Non-pigmented ciliary epithelial cell (primary cell): ENCODE results near the gene NEDD4L.
A peak's percentile ranks its signal among the peaks of the same experiment; 100 is the strongest.

Source experiments
- DNase-seq: peaks from one replicate; pipeline ENCODE4 v3.0.0-alpha.2; 2010; ENCODE audit warnings: low read depth

The NEDD4L gene

DNA sequence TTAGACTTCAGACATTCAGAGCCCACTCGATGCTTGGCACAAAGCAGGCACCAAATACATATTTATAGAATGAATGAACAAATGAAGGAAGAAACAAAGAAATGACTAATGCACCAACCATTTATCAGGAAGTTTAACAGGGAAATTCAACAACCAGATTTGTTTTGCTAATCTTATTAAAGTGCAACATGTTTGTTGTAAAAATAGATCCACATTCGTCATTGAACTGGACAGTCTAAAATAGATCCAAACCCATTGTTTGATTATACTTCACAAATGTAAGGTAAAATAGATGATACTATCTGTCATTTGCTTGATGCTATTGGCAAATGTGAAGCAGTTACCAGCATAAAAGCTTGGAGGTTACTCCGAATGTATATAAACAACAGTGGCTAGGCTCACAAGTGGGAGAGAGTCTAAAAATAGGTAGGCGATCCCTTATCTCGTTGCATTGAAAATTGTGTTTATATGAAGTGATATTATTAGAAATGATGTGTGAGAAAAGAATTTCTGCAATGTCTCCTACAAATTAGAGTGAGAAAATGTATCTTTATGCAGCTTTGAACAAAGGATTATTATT, 246.2 kb downstream of the NEDD4L start:
- DNase-seq = no peak

DNA sequence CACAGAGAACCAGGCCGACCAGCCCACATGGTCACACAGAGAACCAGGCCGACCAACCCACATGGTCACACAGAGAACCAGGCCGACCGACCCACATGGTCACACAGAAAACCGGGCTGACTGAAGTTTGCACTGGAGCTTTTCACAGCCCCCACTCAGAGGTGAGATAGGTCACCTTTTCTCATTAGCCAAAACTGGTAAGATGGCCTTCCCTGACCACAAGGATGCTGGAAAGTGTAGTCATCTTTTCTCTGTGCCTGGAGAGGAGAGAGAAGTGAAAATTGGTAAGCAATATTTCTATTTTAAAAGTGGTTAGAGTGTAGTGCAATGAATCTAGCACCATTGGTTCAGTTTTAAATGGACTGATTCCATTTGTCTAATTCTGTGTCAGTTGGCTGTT, 247.1 kb downstream of the NEDD4L start:
- DNase-seq = no peak

DNA sequence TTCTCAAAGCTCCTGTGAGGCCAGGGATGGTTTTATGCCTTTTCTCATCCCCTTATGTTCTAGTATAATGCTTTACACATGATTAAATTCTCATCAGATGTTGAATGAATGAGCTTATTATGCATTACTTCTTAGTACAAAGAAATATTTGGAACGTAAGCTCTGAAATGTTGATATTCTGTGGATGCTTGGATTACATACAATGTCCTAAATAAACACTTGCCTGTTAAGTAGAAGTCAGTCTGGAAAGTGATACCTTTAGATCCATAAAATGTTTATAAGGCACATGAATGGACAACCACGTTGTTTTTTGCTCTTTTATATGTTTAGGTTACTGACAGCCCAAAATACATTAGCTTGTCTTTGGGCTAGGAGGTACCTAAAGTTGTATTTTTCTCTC, 248.6 kb downstream of the NEDD4L start:
- no peak for DNase-seq

DNA sequence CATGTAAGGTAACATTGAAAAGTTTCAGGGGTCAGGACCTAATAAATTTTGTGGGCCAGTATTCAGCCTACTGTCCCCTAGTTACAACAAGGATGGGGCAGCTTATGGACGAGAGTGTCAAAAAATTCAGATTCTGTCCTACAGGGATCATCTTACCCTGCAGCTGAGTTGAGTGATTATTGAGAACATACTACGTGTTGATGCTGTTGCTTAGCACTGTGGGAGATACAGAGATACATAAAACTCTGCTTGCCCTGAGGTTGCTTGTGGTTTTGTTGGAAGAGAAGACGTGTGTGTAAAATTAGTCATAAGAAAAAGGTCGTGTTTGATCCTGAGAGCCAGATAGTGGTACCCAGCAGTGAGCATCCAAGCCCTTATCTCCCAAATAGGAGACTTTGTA, 253.2 kb downstream of the NEDD4L start:
- DNase-seq = no peak

DNA sequence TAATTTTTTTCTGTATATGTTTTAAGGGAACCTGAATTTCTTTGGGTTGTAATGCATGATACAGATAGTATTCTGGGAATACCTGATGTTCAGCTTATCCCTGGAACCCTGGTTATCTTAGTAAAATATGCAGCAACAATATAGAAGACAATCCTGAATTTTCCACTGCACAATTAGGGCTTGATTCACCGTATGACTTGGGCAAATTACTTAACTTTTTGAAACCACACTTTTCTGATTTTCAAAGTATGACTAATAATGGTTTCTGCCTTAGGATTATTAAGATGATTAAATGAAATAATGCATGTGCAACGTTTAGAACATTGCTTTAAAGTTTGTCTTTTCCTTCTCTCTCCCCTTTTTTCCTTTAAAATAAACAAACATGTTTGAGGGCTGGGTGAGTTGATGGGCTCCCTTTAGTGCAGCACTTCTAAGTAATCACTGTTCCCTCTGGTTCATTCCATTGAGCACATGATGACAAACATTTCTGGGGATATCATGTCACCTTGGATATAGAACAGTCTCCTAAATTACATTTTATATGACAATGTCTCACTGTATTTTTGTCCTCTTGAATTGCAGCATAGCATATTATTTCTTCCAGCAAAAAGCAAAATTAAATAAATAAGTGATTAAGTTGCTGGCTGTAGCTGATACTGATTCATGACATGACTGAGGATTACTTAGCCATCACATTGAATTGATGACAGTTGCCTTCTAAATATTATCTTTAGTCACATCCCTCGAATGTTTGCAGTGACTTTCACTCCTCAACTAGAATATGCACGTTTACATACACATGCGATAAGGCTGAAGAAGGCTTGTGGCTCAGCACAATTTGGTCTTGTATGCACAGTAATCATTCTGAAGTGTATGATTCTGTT, 254.5 kb downstream of the NEDD4L start:
- DNase-seq = no peak

DNA sequence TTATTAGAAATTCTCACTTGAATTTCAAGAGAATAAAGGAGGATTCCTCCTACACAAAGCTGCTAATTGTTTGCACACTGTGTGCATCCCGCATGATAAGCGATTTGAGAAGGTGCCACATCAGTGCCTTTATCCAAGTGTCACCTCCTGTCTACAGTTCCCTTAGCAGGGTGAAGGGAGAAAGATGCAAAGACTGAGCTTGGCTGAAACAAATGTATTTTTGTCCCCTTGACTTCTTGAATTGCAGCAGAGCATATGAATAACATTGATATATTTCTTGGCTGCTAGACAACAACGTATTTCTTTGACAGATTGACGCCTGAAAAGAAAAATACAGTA, 255.1 kb downstream of the NEDD4L start:
- no peak for DNase-seq

DNA sequence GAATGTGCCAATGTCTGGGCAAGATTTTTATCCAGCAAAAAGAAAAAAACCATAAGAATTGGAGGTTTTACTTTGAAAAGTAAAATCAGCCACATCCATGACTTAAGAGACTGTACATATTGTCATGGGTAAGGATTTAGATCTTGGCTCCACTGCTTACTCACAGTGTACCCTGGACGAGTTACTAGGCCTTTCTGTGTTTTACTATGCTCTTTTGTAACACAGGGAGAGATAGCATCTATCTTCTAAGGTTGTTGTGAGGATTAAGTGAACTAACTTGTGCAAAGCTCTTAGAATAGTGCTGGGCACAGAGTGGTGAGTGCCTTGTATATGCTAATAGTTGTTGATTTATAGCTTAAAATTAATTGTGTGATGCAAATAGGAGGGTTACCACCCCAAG, 255.9 kb downstream of the NEDD4L start:
- DNase-seq = no peak

DNA sequence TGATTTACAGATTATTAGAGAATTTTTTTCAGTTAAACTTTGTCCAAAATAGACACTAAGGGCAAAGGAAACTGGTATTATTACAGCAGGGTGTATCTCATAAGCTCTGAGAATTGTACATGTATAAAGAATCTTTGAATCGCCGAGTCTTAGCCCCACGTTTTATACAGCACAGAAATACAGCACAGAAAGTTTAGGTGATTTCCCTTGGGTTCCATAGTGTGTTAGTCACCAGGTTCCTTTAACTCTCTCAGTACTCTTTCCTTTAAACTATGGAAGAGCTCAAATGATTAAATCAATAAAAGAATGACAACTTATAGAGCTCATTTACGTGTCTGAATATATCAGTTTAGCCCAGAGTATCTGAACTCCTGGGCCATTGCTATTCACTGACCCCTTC, 256.8 kb downstream of the NEDD4L start:
- no peak for DNase-seq

DNA sequence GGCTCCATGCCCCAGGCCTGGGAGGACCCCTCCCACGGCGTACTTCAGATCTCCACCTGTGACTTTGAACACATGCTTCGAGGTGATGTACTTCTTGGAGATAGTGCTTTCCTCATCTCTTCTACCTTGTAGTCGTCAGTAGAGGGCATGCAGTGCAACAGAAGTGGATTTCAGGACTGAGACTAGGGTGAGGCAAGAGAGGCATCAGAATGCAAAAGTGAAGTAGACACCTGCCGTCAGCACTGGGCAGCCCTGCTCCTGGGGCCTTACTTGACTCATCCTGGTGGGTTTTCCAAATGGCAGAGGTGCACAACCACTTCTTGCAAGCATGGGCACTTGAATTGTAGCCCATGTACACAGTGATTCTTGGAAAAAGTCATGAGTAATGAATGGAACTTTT, 258.8 kb downstream of the NEDD4L start:
- no peak for DNase-seq

DNA sequence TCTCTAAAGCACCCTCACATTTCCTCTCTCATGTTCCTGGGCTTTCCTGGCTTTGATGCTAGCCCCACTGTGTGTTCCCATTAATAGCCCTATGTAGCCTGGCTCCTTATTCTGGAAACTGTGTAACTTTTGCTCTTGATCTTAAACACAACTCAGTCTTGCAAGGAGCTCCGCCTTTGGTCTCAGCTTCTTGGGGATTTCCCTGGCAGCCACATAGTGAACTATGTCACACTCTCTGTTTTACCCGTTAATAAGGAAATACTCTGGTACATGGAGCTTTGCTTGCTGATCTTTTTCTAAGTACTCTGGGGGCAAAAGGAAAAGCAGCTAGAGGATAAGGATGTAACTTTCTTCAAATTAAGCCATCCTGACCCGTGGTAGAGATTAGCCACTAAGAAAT, 259.3 kb downstream of the NEDD4L start:
- DNase-seq = no peak

DNA sequence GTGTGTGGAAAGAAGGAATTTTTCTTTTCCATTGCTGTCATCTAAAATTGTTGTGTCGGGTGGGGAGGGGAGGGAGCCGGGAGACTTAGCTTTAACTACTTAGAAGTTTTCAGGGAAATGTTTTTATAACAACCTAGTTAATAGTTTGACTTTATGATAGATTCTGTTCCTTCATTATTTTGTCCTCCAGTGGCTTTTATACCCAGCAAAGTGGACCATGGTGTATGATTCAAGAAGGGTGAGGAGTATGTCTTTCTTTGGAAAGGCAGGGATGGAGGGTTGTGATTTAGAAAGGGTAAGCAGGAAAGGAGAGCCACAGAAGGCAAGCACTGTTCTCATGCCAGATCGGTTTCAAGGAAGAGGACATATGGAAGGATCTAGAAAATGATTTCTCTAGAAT, 261.8 kb downstream of the NEDD4L start:
- no peak for DNase-seq

DNA sequence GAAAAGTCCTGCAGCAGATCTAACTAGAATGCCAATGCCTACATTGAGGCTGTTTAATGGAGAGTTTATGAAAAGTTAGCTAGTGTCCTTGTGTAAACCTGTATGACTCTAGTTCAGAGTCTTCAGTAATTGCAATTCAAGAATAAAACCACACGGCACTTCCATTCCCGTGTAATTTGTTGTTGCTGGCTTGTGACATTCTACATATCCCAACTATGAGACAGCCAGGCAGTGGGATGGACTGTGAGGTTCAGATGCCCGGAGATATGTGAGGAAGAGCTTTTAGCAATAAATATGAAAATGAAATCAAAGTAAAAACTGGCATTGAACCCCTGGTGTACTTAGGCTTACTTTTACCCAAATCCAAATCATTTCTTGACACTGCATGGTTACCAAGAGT, 263.4 kb downstream of the NEDD4L start:
- DNase-seq = no peak

DNA sequence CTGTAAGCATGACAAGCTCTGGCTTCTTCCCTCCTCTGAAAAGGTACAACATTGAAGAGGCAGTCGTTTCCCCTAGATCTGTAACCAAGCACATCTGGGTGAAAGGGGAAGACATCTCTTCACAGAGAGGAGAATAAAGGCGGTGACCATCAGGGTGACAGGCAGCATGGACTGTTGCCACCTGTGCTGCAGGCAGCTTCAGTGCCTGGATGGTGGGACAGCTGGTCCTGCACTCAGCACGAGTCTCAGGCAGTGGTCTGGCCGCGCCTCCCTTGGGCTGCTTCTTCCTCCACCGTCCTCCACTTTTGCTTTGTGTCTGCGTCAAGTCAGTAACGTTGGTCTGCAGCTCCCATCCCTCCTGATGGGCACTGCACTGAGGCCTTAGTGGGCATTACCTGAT, 264.4 kb downstream of the NEDD4L start:
- no peak for DNase-seq

DNA sequence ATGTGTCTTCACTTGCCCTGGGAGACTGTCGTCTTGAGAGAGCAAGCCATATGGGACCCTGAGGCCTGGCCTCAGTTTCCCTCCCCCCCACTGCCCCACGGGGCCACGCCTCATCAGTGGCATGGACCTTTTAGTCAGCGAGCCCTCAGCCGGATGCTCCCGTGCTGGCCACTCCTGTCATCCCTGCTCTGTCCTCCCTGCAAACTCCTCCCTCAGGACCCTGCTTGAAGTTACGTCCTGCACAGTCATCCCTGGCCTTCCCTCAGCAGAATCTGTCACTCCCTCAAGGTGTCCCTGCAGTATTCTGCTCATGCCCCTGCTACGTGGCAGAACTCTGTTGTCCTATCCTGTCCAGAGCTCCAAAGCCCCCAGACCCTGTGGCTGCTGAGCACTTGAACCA, 265.1 kb downstream of the NEDD4L start:
- no peak for DNase-seq

DNA sequence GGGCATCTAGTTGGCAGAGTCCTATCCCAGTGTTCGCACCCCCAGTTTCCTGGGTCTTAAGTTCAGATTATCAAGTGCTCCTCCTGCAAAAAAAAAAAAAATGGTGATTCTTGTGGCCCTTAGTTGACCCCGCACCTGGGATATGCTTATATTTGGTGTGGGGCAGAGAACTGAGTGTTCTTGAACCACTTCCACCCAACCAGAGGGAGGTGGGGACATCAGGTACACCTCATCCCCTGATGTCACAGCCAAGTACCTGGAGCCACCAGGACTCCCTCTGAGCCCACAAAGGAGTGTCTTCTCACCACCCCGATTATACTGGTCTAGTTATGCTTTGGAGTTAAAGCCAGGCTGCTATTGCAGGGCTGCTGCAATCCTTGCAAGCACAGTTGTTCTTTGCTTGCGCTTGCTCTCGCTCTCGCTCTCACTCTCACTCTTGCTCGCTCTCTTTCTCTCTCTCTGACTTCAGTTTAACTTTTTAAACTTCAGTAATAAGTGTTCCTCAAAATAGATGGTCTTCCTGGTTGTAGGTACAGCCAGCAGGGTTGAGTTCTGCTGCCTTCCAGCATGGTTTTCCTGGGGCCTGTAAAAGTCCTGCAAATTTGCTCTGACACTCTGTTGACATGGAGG, 265.7 kb downstream of the NEDD4L start:
- no peak for DNase-seq

DNA sequence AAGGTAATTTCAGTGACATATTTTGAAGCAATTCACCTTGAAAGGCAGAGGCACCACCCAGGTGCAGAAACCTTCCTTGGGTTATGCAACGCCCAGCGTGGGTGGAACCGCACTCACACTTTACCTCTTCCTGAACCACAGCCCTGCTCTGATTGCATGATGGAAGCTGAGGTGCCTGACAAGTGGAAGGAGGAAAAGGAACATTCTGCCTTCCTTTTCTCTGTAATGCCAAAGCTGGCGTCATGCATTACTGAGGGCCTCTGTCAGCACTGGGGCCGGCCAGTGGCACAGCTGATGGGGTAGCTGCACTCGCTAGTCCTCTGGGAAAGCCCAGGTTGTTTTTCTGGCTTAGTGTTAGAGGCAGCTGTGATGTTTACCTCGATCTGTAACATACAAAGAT, 266.5 kb downstream of the NEDD4L start:
- no peak for DNase-seq

DNA sequence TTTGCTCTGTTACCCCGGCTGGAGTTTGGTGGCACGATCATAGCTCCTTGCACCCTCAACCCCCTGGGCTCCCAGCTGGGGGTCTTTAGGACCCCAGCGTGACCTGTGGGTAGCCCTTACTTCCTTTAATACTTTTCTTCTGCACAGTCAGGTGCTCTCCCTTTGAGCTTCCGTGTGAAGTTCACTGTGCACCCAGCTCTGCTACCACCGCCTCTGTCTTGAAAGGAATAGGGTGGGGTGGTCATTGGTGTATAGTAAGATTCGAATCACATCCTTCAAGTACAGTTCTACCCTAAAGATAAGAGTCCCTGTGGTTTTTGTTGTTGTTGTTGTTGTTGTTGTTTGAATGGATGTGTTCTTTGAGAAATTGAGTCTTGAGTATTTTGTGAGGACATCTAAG, 267.4 kb downstream of the NEDD4L start:
- no peak for DNase-seq

DNA sequence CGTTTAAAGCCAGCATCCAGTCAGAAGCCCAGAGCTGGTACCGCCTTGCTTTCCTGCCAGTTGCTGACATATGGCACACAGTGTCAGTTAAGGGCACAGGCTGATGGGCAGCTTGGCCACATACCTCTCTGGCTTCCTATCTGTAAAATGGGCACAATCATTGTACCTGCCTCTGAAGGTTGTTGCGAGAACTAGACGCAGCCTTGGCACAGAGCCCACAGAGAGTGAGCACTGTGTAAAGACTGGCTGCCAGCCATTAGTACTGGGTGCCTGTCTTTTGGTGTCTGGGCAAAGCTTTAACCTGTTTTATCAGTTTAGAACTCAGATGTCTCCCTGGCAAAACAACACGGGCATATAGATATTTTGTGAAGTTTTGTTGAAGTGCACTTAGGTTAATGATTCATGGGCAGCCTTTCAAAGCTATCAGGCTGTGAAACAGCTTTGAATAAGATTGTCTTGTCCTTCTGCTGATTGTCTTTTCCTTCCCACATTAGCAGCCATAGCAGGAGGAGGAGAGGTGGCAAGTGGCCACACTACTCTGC, 269.5 kb downstream of the NEDD4L start:
- no peak for DNase-seq

DNA sequence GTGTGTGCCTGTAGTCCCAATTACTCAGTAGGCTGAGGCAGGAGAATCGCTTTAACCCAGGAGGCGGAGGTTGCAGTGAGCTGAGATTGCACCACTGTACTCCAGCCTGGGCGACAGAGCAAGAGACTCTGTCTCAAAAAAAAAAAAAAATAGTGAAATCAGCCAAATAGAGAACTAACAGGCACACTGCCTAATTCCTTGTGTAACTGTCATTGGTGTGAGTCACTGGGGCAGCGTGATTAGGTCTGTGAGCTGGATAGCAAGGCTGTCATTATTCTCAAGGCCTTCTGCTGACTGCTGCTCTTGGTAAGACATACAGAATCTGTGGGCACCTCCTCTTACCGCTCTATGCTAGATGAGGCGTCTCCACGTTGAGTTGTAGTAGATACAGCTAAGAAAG, 270.3 kb downstream of the NEDD4L start:
- peak; percentile 78 for DNase-seq

DNA sequence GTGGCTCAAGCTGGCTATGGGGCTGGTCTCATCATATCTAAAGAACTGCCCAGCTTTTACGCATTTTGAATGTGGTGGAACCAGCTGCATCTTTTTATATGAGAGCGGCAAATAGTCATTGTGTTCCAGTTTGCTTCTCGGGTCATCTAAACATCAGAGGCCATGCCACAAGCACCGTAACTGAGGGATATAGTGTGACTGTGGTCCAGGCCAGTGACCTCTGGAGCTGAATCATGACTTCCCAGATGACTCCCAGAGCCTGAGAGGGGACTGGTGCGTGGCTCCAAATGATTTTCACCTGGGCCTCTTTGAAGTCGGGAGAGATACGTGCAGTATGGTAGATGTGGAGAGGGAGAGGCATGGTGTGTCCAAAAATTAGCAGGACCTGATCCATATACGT, 271.0 kb downstream of the NEDD4L start:
- no peak for DNase-seq

DNA sequence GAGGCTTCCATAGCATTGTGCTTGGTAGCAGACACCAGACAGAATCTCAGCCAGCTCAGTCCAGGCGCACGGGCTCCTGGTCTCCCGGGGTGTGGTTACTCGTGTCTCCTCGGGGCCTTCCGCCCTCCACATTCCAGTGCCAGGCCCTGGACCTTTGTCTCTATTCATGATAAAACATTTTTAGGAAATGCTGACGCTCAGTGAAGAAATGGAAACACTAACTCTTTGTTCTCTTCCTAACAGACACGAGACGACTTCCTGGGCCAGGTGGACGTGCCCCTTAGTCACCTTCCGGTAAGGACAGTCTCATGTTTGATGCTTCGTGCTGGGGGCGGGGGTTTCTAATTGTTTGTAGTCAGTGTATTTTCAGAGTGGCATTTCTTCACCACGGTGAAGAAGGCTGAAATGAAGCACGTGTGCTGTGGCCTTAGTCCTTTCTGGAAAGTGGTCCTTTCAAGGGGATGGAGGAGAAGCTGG, 271.8 kb downstream of the NEDD4L start:
- no peak for DNase-seq

DNA sequence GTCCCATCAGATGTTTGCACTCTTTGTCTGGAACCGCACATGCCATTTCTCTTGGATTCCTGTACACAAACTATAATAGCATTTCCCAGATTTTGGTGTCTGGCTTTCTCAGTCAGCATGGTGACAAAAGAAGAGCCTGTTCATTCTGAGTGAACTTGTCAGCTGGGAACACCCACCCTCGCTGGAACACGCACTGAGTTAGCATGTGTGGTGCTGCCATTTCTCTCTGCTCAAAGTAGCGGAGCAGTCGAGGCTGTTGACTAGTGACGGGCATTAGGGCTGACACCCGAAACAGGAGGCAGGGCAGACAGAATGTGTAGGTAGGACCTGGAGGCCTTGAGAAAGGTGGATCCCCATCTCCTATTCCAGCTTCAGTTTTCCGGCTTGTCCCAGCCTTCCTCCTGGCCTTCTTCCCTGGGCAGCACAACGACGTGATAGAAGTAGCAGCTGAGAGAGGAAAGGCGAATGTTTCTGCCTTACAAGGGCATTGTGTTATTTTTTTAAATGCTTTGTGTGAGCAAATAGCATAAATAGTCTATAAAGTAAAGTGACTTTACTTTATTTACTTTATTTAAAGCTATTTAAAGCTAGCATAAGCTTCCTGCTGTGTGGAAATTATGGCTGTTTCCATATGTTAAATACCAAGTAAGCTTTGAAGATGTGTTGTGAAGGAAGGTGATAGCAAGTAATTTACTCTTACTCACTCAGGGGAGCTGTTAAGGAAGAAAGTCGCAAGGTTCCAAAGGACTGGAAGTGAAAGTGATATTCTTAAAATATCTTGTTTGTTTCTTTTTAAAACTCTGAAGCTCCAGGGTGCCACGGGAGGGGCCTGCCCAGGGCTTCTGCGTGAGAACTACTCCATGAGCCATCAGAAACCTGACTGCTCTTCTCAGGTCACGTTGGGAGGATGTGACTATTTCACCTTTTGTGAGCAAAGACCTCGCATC, 272.6 kb downstream of the NEDD4L start:
- DNase-seq = no peak
